Measurements from ENCODE around the gene HYAL3.

GRCh38 chr3:50245251-50245745, 53.9 kb downstream of the HYAL3 start:
- TF ChIP-seq EZH2 (IDR thresholded peaks at IDR 0.05; ENCODE audit: insufficient read depth, poor library complexity, severe bottlenecking) (no peak), EZH2phosphoT487 (IDR thresholded peaks at IDR 0.05; ENCODE audit: insufficient read depth, low read depth) (no peak)

All from GM23248 (cell line).